H1 (cell line): ENCODE measurements around the gene PTPRJ.
"Not testable (repeated sequence)": the region's sequence is repeated elsewhere in the genome, so short reads cannot be mapped to it uniquely, and the experiment has no call there.

Source experiments
- EZH2 ChIP-seq: fragments of 200-600 bp; sonication (generic); IDR thresholded peaks from 2 replicates; pipeline ENCODE4 v1.7.1; 2012; ENCODE audit warnings: low read depth, mild to moderate bottlenecking, moderate library complexity, low read length, inconsistent platforms; ENCODE audit not compliant: severe bottlenecking
- NRF1 ChIP-seq: IDR thresholded peaks from 2 replicates; pipeline ENCODE4 v1.6.1; 2011; ENCODE audit warnings: mild to moderate bottlenecking, low read depth, low read length, improper control_type of control experiment
- RNF2 ChIP-seq: fragments of 200-900, 300-1000 bp; sonication (generic); IDR thresholded peaks from 2 replicates; pipeline ENCODE4 v1.7.1; 2016; ENCODE audit warnings: borderline replicate concordance, low read depth, mild to moderate bottlenecking, antibody characterized with exemption, low read length; ENCODE audit not compliant: poor library complexity, severe bottlenecking; ENCODE audit errors: missing control alignments
- TEAD4 ChIP-seq: IDR thresholded peaks from 2 replicates; pipeline ENCODE4 v1.6.1; 2012; ENCODE audit warnings: low read depth, low read length, inconsistent platforms, mixed read lengths
- YY1 ChIP-seq: IDR thresholded peaks from 2 replicates; pipeline ENCODE4 v1.6.1; 2011; ENCODE audit warnings: low read depth, mild to moderate bottlenecking, low read length
- TF ChIP-seq, protein P1 (sequence below): IDR thresholded peaks from 2 replicates; pipeline ENCODE4 v1.6.1; 2011; ENCODE audit warnings: low read length, improper control_type of control experiment
- TF ChIP-seq, protein P2 (sequence below), 3 experiments: IDR thresholded peaks; 1 replicate in 2 of 3; 2 replicates in 1 of 3; pipeline versions ENCODE4 v1.5.1 to v1.6.1; 2011; ENCODE audit warnings: low read length in 3 of 3, mild to moderate bottlenecking in 3 of 3, inconsistent platforms in 2 of 3, low read depth in 1 of 3, moderate library complexity in 1 of 3; ENCODE audit not compliant: insufficient read depth in 1 of 3; ENCODE audit errors: control extremely low read depth in 1 of 3

DNA sequence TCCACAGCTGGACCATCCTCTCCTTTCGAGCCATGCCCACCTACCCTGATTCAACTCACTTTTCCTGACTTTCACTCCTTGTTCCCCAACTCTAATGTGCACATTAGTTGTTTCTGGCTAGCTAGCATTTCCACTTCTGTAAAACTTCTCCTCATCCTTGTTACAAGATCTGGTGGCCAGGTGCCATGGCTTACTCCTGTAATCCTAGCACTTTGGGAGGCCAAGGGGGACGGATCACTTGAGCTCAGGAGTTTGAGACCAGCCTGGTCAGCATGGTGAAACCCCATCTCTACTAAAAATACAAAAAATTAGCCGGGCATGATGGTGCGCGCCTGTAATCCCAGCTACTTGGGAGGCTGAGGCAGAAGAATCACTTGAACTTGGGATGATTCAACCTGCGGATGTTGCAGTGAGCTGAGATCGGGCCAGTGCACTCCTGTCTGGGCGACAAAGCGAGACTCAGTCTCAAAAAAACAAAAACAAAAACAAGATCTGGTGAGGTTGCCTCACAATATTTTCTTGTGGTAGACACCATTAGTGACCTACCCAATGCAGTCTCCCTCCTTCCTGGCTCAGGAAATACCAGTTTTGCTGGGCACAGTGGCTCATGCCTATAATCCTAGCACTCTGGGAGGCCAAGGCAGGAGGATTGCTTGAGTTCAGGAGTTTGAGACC is 31.2 kb upstream of the PTPRJ start:
- TF ChIP-seq YY1, EZH2, RNF2, TEAD4, NRF1: not testable (repeated sequence)
- TF ChIP-seq, protein P1, sequence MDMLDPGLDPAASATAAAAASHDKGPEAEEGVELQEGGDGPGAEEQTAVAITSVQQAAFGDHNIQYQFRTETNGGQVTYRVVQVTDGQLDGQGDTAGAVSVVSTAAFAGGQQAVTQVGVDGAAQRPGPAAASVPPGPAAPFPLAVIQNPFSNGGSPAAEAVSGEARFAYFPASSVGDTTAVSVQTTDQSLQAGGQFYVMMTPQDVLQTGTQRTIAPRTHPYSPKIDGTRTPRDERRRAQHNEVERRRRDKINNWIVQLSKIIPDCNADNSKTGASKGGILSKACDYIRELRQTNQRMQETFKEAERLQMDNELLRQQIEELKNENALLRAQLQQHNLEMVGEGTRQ: not testable (repeated sequence)
- TF ChIP-seq, protein P2, sequence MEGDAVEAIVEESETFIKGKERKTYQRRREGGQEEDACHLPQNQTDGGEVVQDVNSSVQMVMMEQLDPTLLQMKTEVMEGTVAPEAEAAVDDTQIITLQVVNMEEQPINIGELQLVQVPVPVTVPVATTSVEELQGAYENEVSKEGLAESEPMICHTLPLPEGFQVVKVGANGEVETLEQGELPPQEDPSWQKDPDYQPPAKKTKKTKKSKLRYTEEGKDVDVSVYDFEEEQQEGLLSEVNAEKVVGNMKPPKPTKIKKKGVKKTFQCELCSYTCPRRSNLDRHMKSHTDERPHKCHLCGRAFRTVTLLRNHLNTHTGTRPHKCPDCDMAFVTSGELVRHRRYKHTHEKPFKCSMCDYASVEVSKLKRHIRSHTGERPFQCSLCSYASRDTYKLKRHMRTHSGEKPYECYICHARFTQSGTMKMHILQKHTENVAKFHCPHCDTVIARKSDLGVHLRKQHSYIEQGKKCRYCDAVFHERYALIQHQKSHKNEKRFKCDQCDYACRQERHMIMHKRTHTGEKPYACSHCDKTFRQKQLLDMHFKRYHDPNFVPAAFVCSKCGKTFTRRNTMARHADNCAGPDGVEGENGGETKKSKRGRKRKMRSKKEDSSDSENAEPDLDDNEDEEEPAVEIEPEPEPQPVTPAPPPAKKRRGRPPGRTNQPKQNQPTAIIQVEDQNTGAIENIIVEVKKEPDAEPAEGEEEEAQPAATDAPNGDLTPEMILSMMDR (IDR thresholded peaks at IDR 0.05; ENCODE audit: control extremely low read depth in 1 of 3, insufficient read depth in 1 of 3, low read depth in 1 of 3, low read length in 3 of 3): not testable (repeated sequence)
